ENCODE measurements around the gene PIGR. TPM values are rescaled to one million over a fixed set of nuclear protein-coding genes. Genes with fewer than 3 reads are reported as not detected.

PIGR gene
- total RNA-seq, 1 donor from 2014 or later, result not detected

DNA sequence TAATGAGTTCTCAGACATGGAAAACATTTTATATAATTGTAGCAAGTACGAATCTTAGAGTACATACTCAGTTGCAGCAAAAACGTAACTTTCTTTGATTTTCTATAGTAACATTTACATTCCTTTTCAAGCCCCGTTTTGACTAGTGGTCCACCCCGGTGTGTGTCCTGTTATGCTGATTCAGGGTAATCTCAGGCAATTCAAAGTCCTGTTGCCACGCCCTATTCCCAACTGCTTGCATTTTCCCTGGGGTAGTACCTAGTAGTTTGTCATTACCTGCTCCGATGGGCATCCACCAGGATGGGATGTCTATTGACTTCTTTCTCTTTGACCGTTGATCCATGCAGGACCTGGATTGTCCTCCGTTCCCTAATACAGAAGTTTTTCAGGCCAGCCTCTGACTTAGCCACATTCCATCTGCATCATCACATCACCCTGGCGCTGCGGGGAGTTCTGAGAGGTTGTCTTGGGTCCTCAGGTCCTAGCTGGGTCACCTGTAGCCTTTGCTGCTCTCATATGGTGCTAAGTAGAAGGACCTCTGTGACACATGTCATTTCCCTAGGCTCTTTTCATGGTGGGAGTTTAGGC lies 39.0 kb upstream of the PIGR start:
- Mint-ChIP-seq H3K36me3 (ENCODE audit: unreplicated experiment) (no peaks in the 10 kb centered on the region), H3K9me3 (ENCODE audit: unreplicated experiment) (no peaks in the 10 kb centered on the region), H3K27me3 (ENCODE audit: unreplicated experiment) (peaks cover 4% of the 10 kb centered on the region), H3K4me3 (ENCODE audit: unreplicated experiment) (no peak overlapping the region), H3K4me1 (ENCODE audit: low read depth, unreplicated experiment) (no peaks in the 10 kb centered on the region), H3K27ac (ENCODE audit: unreplicated experiment) (no peak overlapping the region)
- DNase-seq, result no peak
- TF ChIP-seq, protein P1, sequence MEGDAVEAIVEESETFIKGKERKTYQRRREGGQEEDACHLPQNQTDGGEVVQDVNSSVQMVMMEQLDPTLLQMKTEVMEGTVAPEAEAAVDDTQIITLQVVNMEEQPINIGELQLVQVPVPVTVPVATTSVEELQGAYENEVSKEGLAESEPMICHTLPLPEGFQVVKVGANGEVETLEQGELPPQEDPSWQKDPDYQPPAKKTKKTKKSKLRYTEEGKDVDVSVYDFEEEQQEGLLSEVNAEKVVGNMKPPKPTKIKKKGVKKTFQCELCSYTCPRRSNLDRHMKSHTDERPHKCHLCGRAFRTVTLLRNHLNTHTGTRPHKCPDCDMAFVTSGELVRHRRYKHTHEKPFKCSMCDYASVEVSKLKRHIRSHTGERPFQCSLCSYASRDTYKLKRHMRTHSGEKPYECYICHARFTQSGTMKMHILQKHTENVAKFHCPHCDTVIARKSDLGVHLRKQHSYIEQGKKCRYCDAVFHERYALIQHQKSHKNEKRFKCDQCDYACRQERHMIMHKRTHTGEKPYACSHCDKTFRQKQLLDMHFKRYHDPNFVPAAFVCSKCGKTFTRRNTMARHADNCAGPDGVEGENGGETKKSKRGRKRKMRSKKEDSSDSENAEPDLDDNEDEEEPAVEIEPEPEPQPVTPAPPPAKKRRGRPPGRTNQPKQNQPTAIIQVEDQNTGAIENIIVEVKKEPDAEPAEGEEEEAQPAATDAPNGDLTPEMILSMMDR (IDR thresholded peaks at IDR 0.05; ENCODE audit: partially characterized antibody, unreplicated experiment), result no peak

DNA sequence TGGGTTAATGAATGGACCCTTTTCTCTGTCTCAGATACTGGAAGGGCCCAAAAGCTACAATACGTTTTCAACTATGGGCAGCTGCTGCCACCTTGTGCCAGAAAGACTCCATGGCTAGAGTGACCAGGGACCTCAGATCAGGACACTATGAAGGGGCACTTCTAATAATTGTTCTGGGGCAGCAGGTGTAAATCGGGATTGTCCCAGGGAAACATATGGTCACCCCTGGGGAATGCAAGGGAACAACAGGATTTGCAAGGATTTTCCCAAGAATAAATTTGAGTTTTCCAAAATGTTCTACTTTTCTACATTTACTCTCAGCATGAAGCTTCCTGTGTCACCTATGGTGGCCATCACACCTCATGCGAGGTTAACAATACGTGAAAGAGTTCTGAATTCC lies 36.0 kb upstream of the PIGR start:
- H3K9me3 Mint-ChIP-seq (ENCODE audit: unreplicated experiment), result no peaks in the 10 kb centered on the region

DNA sequence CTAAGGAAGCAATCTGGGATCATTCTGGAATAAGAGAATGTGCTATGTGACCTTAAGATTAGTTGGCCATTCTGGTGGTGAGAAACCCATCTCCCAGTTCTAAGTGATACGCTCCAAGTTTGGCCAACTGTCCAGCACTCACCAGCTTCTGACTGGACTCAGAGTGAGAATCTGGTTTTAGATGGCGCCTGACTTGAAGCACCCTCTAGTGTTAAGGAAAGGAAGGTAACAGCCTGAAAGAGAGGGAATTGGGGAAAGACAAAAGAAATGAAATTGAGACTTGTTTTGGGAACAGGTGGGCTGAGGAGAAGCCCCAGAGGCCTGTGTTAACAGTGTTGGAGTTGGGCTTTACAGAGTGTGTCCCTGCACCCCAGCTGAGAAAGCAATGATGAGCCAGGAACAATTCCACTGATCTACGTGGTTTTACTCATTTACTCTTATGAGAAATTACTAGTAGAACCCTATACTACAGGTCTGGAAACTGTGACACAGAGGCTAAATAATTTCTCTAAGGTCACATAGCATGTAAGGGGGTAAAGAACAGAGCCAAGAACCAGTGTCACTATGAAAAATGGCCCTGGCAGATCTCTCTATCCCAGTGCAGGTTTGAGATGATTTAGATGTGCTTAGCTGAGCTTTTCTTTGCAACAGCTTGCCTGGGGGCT lies 33.2 kb upstream of the PIGR start:
- Mint-ChIP-seq H3K36me3 (ENCODE audit: unreplicated experiment) (no peaks in the 10 kb centered on the region), H3K27ac (ENCODE audit: unreplicated experiment) (no peak overlapping the region)

More for the DNA sequence above, 36.0 kb upstream of the PIGR start:
- Mint-ChIP-seq H3K27me3 (ENCODE audit: unreplicated experiment) (peaks cover 4% of the 10 kb centered on the region), H3K27ac (ENCODE audit: unreplicated experiment) (no peak overlapping the region), H3K4me1 (ENCODE audit: low read depth, unreplicated experiment) (no peaks in the 10 kb centered on the region), H3K36me3 (ENCODE audit: unreplicated experiment) (no peaks in the 10 kb centered on the region), H3K4me3 (ENCODE audit: unreplicated experiment) (no peak overlapping the region)
- DNase-seq, result peak; percentile 64
- TF ChIP-seq, protein P1 (IDR thresholded peaks at IDR 0.05; ENCODE audit: partially characterized antibody, unreplicated experiment), result peak; percentile 15

DNA sequence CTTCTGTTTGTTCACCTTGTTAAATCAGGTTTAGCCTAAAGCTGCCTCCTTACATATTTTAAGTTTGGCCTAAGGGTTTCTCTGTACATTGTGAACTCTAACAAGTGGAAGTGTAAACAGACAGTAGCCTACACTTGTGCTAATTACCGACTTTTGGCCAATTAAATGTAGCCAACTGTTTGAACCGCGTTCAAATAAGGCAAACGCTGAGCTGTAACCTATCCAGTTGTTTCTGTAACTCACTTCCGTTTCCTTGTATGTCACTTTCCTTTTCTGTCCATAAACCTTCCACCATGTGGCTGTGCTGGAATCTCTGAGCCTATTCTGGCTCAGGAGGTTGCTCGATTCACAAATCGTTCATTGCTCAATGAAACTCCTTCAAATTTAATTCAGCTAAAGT lies 32.0 kb upstream of the PIGR start:
- Mint-ChIP-seq H3K9me3 (ENCODE audit: unreplicated experiment) (no peaks in the 10 kb centered on the region), H3K4me3 (ENCODE audit: unreplicated experiment) (no peak overlapping the region), H3K27ac (ENCODE audit: unreplicated experiment) (no peak overlapping the region), H3K27me3 (ENCODE audit: unreplicated experiment) (peaks cover 2% of the 10 kb centered on the region), H3K4me1 (ENCODE audit: low read depth, unreplicated experiment) (no peaks in the 10 kb centered on the region), H3K36me3 (ENCODE audit: unreplicated experiment) (no peaks in the 10 kb centered on the region)
- DNase-seq, result no peak
- TF ChIP-seq, protein P1 (IDR thresholded peaks at IDR 0.05; ENCODE audit: partially characterized antibody, unreplicated experiment), result no peak

More for the DNA sequence above, 33.2 kb upstream of the PIGR start:
- TF ChIP-seq, protein P1 (IDR thresholded peaks at IDR 0.05; ENCODE audit: partially characterized antibody, unreplicated experiment), result peak; percentile 21
- H3K4me1 Mint-ChIP-seq (ENCODE audit: low read depth, unreplicated experiment), result no peaks in the 10 kb centered on the region
- no peak for DNase-seq
- peaks cover 2% of the 10 kb centered on the region for H3K27me3 Mint-ChIP-seq (ENCODE audit: unreplicated experiment)
- no peak overlapping the region for H3K4me3 Mint-ChIP-seq (ENCODE audit: unreplicated experiment)
- no peaks in the 10 kb centered on the region for H3K9me3 Mint-ChIP-seq (ENCODE audit: unreplicated experiment)

DNA sequence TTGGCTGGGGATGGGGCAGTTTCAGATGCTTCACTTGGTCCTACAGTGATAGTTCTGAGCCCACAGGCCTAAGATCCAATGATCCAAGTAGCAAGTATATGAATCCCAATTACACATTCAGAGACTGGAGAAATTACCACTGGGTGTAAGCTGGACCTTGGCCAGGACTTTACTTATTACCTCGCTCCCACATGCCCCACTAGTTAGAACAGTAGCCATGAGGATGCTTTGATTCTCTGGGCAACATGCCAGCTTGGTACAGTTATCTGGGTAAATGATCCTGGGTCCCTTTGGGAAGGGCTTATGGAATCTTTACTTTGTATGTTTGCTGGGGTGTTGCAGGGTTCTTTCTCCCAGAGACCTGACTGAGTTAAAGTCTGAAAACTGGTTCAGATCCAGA lies 29.0 kb upstream of the PIGR start:
- H3K27ac Mint-ChIP-seq (ENCODE audit: unreplicated experiment), result no peak overlapping the region
- no peaks in the 10 kb centered on the region for H3K36me3 Mint-ChIP-seq (ENCODE audit: unreplicated experiment)
- no peaks in the 10 kb centered on the region for H3K4me1 Mint-ChIP-seq (ENCODE audit: low read depth, unreplicated experiment)
- peaks cover 2% of the 10 kb centered on the region for H3K27me3 Mint-ChIP-seq (ENCODE audit: unreplicated experiment)
- DNase-seq, result no peak
- no peaks in the 10 kb centered on the region for H3K9me3 Mint-ChIP-seq (ENCODE audit: unreplicated experiment)
- H3K4me3 Mint-ChIP-seq (ENCODE audit: unreplicated experiment), result no peak overlapping the region
- TF ChIP-seq, protein P1 (IDR thresholded peaks at IDR 0.05; ENCODE audit: partially characterized antibody, unreplicated experiment), result no peak
